NCI-H526 treated with DMSO at 0.1 percent for 48 hours (cell line): ENCODE measurements around the gene KCNT1.

Source experiments
- DNase-seq: peaks from one replicate; lab custom pipeline; 2025; lab: John Stamatoyannopoulos, UW

KCNT1 gene

DNA sequence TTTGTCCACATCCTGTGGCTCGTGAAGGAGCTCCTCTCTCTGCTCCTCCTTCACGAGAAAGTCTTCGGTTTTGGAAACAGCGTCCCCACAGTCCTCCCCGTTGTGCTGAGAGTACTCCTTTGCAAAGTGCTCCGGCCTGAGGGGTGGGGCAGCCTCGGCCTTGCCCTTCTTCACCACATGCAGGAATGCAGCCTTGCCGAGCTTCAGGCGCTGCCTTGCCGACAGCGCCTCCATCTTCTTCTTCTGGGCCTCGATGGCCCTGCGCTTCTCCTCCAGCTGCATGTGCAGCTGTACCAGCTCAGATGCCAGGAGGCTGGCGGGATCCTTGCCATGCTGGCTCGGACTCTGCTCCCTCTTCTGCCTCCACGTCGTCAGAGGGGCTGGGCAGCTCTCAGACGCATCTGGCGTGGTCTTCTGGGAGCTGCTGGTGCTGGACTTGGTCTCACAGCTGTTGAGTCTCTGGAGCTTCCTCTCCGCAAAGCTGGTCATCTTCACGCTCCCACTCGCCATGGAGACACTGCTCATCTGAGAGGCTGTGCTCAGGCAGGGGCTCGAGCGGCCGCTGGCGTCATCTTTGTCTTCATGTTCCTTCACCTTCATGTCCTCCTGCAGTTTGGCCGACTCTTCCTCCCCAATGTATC, 119.9 kb downstream of the KCNT1 start:
- no peak for DNase-seq

DNA sequence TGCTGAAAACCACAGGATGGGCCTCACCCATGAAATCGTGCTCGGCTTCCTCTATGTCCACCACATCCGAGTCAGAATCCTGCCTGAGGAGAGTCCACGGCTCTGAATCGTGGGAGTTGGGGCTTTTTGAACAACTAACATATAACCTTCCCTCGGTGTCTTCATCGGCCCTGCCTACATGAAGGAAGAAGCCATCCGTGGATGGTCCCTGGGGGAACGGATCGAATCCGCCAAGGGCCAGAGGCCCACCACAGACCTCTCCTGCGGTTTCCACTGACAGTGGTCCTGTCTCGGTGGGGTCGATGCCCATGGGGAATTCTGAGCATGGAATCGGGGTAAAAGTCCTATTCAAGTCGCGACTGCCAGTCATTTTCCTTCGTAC, 120.4 kb downstream of the KCNT1 start:
- no peak for DNase-seq

DNA sequence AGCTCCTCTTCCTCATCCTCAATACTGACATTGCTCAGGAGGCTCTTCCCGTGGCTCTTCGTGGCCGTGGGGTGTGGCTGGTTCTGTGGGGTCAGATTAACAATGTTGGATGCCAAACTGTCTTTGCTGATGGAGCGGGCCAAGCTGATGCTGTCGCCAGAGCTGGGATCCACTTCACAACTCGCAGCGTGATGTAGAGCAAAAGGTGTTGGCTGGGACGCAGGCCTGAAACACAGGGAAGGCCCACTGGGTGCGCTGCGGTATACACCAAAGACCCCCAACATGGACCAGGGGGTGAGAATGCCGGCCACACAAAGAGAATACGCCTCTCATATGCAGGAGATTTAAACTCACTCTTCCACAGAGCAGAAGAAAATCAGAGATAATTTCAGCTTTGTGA, 121.1 kb downstream of the KCNT1 start:
- no peak for DNase-seq

DNA sequence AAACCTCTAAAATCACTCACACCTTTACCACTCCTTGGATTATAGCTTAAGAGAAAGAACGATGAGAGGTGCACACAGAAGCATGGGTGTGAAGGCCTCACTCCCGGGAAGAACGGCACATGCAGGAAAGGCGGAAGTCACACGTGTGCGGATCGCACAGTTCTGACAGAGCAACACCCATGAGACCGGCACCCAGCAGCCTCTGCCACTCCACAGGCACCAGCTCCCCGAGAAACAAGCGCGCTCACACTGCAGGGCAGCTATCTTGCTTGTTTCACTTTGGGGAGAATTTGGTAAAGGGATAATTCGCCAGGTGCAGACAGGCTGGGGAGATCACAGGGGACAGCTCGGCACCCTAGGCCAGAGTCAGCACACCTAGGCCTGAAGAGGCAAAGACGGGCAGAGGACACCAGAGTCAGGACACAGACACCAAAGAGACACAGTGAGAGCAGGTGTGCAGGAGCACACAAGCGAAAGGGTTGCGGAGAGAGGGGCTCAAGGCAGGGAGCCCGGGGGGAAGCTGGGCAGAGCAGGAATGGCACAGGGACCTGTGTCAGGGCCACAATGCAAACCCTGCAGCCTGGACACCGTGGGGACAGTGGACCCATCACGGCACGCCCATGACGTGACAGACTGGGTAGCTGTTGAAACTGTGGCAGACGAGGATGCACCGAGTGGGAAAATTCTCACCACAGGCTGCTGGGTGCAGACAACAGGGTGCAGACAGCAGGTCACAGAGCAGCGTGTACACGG, 123.6 kb downstream of the KCNT1 start:
- no peak for DNase-seq

DNA sequence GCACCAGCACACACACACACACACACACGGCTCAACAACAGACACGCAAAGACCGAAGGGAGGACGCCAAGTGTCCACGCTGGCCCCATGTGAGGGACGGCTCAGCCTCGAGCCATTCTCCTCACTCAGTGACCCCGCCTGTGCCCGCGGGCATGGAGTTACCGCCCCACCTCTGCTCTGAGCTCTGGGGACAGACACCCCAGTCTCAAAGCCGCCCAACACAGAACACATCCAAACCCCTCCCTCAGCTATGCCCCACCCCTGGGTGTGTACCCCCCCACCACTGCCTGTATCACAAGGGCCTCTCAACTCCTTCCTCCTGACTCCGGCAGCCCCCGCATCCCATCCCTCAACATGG, 124.2 kb downstream of the KCNT1 start:
- DNase-seq = no peak

DNA sequence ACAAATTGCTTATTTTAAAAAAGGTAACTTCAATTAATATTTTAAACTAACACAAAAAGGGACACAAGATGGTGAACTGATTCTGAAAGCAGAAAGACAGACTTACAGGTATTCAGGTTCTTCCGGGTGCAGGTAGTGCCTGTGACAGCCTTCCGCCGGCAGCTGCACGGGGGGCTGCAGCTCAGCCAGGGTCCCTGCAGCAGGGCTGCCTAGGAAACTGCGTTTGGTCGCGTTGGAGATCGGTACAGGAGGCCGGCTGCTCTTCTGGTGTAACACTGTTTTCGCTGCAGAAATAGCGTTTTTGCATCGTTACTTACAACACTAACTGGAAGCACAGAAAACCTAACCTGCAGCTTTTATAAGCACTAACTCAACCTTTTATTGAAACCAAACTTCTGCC, 125.3 kb downstream of the KCNT1 start:
- DNase-seq = no peak

DNA sequence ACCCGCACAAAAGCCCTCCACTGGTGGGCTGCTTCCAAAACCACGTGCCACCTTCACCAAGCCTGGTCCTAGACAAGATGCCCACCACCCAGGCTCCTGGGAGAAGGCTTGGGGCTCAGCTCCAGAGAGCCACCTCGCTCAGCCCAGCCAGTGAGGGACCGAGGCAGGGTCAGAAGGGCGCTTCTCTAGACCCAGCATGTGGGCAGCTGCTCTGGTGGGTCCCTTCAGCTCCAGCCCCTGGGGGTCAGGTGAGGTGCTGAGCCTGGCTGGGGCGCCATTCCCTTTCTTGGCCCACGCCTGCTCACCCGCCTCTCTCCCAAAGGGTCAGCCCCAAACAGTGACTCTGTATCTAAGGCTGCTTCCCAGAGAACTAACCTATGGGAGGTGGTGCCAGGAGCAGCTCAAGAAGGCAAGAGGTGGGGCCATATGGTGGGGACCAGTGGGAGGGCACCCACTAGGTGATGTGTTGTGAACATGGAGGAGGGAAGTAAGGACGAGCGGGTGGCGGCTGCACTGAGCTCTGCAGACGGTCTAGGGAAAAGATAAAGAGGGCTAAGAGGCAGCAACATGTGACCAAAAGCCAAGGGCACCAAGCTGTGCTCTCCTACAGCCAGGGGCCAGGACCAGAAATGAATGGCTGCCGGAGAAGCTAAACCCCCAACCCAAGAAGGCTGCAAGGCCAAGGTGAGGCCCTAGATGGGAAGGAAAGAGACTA, 126.0 kb downstream of the KCNT1 start:
- no peak for DNase-seq

DNA sequence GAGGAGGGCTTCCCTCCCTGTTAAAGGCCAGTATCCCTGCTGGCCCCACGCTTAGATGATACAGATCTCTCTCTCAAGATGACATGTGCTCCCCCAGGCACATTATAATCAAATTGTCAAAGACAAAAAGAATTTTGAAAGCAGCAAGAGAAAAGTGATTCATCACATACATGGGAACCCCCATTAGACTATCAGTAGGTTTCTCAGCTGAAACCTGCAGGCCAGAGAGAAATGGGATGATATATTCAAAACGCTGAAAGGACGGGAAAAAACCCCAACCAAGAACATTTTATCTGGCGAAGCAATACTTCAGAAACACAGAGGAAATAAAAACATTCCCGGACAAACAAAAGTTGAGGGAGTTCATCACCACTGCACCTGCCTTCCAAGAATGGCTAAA, 126.7 kb downstream of the KCNT1 start:
- no peak for DNase-seq

DNA sequence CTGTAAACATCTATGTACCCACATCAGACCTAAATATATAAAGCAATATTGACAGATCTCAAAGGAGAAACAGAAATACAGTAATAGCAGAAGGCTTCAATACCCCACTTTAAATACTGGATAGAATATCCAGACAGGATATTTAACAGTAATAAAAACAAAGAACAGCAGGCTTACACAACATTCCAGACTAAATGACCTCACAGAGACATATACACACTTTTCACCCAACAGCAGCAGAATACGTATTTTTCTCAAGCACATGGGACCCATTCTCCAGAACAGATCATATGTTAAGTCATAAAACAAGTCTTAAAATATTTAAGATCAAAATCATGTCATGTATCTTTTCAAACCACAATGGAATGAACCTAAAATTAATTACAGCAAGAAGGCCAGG, 128.5 kb downstream of the KCNT1 start:
- DNase-seq = no peak

DNA sequence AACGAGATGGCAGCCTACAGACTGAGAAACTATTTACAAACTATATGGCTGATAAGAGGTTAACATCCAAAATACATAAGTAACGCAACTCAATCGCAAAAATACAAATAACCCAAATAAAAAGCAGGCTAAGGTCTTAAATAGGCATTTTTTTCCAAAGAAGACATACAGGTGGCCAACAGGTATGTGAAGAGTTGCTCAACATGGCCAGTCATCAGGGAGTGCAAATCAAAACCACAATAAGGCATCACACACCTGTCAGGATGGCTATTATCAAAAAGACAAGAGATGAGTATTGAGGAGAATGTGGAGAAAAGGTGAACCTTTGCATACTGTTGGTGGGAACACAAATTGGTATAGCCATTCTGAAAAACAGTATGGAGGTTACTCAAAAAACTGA, 131.9 kb downstream of the KCNT1 start:
- DNase-seq = no peak

DNA sequence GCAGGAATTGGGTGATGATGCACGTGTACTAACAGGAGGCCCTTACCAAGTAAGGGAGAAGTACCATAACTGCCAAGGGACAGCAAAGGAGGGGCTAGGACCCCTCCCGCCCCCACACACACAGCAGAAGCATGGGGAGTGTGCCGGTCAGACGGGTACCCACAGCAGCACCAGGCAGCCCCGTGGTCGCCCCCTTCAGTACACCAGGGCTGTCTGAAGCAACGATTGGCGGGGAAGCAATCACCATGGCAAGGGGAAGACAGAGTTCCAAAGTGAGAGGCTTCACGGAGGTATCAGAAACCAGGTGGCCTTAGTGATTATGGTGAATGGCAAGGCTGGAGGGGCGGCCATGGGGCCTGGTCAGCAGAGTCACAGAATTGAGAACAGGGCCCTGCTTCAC, 133.1 kb downstream of the KCNT1 start:
- no peak for DNase-seq

DNA sequence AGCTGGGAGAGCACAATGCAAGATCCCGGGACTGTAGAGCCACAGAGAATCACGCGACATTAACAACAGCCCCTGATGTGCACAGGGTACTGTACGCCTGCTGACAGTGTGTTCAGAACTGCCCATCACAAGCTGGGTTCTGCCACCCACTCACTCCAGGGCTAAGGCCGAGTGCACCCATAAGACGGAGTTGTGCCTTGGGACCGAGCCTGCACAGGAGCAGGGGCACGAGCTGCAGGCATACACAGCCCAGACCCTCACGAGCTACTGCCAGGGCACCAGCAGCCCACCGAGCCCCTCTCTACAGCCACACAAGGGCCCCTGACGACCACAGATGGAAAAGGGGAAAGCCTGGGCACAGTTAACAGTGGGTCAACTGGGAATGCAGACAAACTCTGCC, 137.5 kb downstream of the KCNT1 start:
- DNase-seq = no peak

DNA sequence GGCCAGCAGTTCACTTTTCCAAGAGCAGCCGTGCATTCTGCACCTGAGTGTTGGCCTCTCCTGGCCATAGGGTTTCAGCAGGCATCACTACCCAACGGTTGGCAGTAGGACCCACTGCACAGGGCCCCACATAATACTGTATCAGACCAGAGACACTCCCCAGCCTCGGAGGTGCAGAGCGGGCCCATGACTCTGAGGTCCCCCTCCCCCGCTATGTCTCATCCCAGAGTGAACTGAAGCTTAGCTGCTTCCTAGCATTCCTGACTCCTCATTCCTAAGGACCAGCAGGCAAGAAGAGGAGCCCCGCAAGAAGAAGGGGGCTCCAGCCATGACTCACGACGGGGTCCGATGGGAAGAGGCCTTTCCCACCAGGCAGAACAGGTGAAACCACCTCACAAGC, 138.1 kb downstream of the KCNT1 start:
- DNase-seq = no peak

DNA sequence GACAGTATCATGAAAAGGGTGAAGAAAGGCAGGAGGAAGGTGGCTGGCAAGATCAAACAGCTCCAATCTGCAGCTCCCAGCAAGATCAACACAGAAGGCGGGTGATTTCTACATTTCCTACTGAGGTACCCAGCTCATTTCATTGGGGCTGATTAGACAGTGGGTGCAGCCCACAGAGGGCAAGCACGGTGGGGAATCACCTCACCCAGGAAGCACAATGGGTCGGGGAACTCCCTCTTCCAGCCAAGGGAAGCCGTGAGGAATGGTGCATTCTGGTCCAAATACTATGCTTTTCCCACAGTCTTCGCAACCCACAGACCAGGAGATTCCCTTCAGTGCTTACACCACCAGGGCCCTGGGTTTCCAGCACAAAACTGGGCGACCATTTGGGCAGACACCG, 138.6 kb downstream of the KCNT1 start:
- no peak for DNase-seq
